Left kidney (tissue), 2 donors: ENCODE results near the gene DRGX. TPM values are rescaled to one million over a fixed set of nuclear protein-coding genes. Genes with fewer than 3 reads are reported as not detected.

ENCODE experiments used
- DNase-seq: peaks from one replicate; pipeline ENCODE4 v3.0.0-alpha.2; 2013
- polyA plus RNA-seq: library from polyadenylated mRNA; unstranded; fragments of 120-200 nt; gene quantifications from one replicate; pipeline ENCODE4 v1.2.1, GENCODE V29; 2013; ENCODE audit not compliant: insufficient read length

Gene DRGX
- polyA plus RNA-seq, 1 donor, result not detected

DNA sequence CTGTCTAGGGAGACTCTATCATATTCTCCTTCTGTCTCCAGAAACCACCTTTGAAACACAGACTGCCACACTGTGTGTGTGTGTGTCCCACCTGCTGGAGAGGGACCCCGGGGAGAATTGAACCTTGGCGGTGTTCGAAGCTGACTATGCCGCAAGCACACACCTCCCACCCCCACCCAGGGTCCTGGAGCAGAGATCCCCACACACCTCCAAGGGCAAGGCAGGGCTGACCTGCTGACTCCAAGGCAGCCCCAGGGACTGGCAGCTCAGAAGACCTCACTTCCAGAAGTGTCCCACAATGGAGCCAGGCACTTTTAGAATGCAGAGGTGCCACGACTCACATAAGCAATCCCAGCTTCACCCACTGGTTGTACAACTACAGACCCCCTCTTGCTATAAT lies 13.1 kb downstream of the DRGX start:
- DNase-seq, result no peak

DNA sequence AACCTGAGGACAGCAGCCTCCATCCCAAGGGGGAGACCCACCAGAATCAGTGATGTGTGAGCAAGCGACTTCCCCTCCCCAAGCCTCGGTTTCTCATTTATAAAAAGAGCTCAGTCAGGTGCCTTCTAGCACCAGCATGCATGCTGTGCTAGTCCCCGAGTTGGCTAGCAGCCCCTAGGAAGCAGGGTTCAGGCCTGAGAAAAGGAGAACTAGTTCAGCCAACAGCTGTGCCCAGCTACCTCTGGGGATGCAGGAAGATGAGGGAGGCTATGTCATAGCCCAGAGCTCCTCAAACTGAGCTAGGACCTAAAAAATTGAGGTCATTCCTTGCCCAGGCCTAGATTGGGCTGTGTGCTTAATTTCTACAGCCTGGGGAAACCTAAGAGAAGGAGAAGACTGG lies 13.7 kb downstream of the DRGX start:
- DNase-seq, result no peak

DNA sequence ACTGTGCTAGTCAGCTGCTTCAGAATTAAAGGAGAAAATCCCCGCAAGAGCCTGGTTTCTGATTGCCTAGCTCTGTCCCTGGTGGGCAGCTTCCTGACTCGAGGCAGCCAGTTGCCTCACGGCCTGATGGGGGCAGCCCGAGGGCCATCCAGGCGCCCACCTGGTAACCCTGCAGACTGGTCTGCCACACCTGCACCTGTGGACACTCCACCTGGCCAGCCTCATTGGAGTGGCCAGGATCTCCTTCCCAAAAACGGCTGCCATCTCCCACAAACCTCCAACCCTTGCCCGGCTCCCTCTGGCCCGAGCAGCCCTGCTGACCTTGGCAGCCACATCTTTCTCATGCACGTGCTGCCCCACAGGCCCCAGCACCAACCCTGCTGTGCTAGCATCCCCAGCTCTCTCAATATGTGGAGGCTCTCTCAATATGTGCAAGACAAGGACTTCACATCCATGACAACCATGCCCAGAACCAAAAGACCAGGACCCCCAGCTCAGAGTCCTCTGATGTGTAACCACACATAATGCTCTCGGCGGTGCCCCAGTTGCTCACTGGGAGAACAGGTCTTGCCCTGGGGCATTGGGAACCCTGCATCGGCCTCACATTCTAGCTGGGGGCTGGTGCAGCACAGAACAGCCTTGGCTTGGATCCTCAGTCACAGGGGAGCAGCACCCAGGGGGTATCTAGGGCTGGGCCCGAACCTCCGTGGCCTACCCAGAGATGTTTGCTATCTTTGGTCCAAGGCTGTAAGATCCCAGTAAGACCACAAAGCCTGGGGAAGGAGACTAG lies 14.6 kb downstream of the DRGX start:
- no peak for DNase-seq

DNA sequence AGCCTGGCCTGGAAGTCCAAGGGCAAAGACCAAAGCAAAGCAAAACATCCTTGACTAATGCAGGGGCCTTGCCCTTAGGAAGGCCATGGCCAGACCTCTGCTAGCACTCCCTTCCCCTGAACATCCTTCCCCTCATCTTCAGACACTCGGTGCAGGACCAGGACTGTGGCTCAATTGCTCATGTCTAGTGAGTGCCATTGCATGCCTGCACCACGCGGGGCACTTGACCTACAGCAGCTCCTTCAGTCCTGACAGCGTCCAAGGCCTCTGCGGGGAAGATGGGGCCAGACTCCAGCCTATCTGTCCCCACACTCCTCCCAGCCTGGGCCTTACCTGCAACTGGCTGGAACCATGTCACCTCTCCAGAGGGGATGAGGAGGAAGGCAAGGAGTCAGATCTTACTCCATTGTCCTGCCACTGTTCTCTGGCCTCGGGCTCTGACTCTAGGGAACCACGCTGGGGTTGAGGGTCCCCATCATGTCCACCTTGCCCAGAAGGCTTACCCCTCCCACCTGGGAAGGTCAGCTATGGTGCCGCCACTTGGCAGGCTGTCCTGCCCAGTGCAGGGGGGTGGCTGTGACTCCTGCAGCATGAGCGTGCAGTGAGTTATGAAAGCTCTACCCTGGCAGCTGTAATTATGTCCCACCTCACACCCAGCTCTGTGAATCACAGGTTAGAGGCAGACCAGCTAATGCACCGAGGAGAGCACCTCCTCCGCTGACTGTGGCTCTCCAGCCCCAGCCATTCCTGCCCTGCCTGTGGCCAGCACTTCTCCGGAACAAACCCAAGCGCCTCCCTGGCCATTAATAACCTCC lies 16.1 kb downstream of the DRGX start:
- no peak for DNase-seq

DNA sequence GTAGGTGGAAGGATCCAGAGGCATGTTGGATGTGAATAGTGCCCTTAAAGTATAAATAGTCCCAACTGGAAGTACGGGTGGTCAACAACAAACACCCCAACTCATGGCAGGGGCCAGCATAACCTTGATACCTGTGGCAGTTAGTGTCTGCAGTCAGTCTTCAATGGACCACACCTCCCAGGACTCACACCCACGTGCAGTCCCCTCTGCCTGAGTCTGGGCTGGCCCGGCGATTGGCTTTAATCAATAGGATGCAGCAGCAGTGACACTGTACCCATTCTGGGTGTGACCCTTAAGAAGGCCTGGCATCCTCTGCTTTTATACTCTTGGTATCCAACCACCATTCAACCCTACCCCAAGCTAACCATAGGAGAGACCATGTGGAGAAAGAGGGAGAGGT lies 18.6 kb downstream of the DRGX start:
- DNase-seq, result no peak

DNA sequence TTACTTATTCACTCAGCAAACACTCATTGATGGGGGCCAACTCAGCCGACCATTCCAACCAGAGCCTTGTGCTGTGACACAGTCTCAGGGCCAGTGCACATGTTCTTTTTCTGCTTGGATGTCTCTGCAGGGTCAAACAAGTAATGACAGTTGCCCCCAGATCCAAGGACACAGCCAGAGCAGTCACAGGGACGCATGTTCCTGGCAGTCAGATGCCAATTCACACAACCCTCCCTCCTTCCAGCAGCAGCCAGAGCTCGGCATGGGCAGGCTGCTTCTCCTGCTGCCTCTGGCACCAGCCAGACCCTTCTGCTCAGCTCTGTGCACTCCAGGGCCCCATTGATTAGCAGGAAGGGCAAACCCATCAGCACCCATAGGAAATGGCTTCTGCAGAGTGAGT lies 20.3 kb downstream of the DRGX start:
- DNase-seq, result no peak

DNA sequence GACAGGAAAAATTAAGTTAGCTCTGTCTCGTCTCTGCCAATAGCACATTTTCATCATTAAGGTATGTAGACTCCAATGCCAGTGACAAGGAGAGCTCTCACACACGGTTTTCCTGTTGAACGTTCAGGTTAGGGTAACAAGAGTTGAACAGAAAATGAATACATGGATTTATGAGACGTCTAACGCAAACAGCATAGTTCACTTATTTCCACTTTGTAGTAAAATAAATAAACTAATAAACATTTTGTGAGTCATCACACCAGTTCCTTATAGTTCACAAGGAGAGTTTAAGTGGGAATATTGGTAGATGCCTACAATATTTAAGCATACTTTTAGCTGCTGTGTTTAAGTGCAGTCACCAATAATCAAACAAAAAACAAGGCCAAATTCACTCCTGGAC lies 21.1 kb downstream of the DRGX start:
- DNase-seq, result no peak

DNA sequence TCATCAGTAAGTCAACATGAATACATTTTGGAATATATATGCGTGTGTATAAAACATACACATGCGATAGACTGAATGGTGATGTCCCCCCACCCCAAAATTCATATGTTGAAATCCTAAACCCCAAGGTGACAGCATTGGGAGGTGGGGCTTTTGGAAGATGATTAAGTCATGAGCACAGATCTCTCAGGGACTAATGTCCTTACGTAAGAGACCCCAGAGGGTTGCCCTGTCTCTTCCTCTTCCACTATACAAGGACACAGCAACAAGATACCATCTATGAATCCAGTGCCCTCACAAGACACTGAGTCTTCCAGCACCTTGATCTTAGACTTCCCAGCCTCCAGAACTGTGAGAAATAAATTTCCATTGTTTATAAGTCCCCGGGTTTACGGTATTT lies 22.5 kb downstream of the DRGX start:
- DNase-seq, result no peak

DNA sequence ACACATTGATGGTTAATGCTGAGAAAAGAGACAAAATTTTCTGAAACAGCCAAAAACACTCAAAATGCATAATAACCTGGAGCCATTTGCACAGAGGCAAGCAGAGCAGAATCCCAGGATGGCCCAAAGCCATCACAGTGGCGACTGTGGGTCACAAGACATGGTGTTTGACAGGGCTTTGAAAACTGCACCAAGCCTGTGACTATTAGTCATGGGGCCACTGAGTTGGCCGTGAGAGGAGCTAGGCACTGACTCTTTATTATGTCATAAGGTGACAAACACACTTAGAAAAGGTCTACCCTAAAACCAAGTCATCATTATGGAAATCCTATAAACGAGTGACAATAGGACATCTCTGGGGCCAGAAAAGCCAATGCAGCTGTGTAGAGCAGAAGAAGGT lies 23.9 kb downstream of the DRGX start:
- no peak for DNase-seq

DNA sequence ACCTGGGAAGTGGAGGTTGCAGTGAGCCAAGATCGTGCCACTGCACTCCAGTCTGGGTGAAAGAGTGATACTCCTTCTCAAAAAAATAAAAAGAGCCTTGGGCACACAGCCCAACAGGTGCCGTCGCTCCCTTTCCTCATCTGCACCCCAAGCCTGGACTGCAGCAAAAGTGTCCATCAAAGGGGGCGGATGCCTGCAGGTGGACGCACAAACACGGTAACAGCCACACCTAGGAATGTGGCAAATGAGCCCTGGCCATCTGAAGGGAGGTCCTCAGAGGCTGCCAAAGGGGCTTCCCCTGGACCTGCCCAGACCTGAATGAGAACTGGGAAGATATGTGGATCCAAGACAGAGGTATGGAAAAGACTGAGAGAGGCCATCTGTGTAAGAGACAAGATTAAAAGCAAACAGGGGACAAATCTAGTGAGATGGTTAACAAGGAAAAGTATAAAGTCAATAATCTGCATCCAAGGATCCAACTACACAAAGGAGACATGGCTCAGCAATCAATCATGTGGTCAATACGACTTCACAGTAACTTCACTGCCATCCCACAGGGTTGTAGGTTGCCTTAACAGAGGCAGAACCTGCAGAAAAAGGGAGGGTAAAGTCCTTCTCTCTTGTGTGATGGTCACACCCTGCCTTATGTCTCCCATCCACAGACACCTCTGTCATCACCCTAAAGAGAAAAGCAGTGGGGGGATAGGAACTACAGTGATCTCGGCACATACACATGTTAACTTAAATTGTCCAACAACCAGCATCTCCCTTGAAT lies 25.4 kb downstream of the DRGX start:
- no peak for DNase-seq

DNA sequence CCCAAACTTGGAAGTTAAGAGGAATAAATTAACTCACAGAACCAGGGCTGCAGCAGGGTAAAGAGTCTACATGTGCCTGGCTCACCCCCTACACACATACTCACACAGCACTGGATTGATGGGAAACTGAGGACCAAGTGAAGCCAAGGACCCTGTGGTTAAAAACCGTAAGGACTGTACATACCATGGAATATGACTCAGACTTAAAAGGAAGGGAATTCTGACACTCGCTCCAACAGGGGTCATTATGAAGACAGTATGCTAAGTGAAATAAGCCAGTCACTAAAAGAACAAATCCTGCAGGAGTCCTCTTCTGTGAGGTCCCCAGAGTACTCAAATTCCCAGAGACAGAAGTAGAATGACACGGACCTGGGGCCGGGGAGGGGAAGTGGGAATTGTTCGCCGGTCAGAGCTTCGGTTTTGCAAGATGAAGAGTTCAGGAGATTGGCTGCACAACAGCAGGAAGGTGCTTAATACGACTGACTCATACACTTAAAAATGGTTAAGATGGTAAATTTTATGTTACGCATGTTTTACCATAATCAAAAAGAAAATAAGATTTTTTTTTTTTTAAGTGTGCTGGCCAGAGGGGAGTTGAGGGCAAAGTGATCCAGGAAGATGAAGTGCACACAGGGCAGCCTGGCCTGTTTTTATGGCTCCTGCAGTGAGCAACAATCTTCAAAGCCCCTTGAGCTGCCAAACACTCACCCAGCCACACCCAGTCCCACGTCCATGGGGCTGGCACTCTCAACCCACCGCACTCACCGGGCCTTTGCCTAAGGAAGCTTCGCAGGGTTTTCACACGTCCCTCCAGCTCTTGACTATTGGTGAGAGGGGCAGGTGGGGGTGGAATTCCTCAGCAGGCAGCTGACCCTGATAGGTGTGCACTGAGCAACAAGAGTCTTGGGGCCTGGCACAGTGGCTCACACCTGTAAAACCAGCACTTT lies 26.4 kb downstream of the DRGX start:
- no peak for DNase-seq

DNA sequence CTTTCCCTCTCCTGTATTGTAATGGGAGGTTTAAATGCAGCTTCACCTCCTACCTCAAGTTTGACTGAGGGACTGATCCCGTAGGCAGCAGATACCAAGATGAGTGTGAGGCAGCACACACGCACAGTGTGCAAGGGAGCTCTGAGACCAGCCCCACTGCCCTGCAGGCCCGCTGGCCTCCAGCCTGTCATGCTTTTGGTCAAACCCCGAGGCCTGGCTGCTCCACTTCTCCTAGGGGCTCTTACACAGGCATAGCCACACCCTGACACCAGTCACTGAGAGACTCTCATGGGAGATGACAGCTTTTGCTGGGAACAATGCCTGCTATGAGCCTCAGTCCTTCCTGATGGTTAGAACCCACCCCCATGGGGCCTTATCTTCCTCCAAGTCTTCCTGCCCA lies 27.6 kb downstream of the DRGX start:
- no peak for DNase-seq

DNA sequence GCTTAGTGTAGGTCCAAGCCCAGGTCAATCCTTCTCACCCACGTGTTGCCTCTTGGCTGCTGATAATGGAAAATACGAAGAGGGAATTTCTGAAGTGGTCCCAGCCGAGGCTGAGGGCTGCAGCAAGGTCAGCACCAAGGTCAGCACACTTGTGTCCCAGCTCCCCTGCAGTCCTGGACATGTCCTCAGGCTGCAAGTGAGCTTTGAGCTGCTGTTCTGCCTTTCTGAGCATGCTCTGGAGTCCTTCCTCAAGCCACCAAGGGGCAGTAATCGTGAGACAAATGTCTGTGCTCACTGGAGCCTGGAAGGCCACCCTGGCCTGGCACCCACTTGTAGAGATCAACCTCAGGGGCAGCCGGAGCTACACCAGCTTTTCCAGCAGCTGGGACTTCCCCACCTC lies 28.3 kb downstream of the DRGX start:
- no peak for DNase-seq

DNA sequence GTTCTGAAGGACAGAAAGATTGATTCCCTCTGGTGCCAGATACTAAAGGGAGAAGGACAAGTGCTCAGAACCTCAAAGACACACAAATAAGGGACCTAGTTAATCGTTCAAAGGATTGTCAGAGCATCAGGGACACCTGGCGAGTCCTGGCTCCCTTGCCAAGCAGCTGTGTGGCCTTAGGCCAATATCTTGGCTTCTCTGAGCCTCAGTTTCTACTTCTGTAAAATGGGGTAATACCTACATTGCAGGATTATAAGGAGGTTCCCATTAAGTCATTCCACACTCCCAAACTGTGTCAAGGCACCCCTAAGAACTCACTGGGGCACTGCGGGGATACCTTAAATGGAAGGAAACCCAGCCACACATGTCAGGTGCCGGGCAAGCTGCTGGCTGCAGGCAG lies 29.4 kb downstream of the DRGX start:
- no peak for DNase-seq

DNA sequence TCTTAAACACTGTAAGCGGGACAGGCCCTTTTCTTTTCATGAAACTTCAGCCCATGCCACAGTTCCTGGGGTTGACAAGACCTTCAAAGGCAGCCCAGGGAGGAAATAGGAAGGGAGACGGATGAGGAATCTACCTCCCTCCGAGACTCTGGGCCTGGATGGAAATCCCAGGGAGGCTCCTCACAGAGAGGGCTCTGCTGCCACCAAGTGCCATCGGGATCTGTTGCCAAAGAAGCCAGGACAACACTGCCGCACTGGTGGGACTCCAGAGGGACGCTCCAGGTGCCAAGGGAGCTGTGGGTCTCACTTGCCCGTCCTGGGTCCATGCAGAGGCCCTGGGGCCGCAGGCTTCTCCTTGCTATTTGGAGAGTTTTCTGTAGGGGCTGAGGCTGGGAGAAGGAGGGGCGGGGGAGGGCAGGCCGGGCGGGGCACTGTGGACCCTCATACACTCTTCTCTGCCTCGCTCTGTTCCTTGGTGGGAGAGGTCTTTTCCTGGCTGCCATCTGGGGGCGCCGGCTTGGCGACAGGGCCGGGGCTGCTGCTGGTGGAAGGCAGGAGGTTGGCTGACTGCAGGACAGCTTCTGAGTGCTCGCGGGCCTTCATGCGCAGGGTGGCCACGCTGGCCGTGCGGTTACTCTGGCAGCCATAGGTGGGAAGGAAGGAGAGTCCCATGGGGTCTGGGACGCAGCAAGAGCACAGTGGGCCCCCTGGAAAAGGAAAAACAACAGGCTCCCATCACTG lies 30.0 kb downstream of the DRGX start:
- DNase-seq, result no peak

DNA sequence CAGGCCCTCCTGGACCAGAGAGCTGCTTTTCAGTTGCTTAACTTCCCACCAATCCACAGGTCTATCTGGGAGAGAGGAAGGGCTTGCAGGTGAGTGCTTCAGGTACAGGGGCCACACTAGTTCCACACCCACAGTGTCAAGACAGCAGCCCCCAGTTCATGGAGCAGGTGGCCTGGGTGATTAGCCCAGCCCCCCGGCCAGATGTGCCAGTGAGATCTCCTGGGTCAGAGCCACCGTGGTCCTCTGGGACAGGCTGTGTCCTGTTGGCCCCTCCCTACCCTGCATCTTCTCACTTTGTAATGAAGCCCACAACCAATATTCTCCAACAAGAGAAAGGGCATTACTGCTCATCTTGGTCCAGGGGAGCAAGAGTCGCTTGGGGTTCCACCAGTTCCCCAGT lies 30.6 kb downstream of the DRGX start:
- no peak for DNase-seq

DNA sequence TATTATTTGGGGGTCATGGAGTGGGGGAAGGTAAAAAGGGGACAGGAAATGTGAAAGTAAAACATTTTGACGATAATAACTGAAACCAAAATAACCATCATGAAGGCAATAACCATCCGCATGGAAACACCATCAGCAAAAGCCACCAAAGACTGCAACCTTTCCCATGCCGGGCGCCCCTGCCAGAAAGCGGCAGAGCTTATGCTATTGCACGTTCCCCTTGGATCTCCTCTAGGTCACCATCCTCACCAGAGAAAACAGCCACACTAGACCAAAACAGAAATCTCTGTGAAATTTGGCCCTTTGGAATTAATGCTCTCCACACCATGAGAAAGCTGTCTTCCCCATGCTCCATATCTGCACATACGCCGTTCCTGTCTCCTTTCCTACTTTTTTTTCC lies 31.1 kb downstream of the DRGX start:
- DNase-seq, result no peak

DNA sequence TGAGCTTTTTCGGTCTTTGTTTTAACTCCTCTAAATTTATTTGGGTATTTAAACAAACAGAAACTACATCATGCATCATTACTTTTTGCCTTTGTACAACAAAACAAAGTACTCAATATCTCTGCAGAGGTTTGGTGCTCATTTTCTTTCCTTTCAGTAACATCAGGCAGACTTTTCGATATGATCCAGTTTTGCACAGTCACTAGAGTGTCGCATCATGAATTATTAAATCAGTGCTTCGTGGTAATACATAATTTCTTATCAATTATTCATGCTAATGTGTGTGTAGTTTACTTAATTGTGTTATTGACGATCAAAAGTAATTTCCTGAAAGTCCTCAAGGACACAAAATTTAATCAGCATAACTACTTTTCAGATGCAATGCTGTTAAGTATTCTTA lies 31.8 kb downstream of the DRGX start:
- no peak for DNase-seq

DNA sequence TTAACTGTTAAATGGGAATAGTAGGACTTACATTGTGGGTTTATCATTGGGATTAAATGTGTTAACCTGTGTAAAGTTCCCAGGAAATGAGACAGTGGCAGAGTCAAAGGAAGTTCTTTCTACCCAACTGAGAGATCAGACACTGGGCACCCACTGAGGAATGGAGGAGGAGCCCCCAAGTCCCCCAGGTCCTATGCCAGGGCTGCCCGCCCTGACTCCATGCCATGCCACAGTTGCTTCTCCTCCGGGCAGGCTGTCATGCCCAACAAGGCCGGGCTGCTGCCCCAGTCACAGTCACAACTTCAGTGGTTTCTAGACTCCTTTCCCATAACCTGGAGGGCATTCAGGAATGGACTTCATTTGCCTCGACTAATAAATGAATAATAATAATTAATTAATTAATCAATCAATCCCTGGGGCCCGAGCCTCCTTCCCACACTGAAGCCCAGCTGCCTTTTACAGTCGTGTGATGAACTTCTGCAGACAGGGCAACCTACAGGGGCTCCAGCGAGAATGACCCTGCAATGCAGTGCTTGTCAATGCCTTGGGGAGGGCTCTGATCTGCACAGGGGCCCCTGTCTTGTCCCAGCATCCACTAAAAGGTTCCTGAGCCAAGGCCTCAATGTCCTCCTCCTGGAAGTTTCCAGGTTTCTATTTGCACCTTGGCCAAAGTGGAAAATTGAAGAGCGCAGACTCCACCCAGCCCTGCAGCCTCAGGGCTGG lies 32.4 kb downstream of the DRGX start:
- DNase-seq, result no peak

DNA sequence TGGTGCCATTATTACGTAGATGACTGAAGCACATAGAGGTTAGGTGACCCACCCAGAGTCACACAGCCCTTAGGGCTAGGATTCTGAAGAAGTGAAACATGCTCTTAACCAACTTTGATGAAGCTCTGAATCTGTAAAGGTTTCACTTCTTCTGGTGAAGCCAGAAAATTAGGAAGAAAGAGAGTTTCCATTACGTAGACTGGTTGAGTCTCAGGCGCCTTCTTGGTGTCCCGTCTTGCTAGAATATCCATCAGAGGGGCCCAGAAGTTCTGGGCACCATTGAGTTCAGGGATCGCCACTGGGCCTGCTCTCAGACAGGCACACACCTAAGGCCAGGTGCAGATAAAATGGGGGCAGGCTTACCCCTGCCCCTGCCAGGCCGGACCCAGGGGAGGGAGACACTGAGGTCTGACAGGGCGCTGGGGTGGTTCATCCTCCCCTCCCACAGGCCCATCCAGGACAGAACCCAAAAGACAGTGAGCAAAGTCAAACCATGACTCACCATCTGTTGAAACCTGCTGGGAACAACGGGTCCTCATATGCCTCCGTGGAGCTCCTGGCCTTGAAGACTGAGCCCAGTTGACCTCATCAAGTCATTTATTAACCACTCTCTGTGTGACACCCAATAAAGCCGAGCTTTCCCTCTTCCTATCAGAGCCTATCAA lies 33.2 kb downstream of the DRGX start:
- DNase-seq, result no peak
